ENCODE measurements around the gene CSNK1G2. TPM values are rescaled to one million over a fixed set of nuclear protein-coding genes. Genes with fewer than 3 reads are reported as not detected.

The CSNK1G2 gene
- total RNA-seq, 4 donors from 2014 or later, result 75.0 to 321 (median 140) TPM

DNA sequence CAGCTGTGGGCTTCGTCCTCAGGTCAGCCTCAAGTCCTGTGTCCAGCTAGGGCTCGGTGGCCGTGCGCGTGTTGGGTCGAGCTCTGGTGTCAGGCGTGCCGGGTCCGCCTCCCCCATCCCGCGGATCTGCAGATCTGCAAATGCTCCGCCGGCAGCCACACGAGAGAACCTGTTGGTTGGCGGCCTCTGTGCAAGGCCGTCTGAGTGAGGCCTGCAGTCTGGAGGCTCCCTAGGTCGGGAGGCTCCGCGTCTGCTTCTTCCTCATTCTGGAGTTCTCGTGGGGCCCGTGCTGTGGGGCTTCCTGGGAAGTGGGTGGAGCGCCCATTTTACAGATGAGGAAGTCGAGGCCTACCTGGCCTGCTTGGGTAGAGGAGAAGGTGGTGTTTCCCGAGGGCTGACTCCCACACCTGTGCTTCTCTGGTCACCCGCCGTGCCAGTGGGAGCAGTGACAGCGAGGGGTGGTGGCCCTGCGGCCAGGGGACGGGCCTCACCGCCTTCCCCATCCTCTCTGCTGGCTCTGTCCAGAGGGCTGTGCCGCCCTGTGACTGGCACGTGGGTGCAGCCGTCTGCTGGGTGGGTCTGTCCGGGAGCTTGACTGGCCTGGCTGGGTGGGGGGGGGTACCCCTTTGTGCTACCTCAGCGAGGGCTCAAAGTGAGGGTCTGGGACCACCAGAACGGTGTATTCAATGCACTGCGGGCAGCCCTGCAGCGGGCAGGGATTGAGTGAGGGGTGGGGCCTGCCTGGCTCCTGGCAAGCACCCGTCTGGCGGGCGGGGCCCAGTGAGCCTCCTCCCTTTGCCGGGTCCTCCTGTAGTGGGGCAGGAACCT lies 3.3 kb downstream of the CSNK1G2 start:
- WGBS, 2 donors (ENCODE audit: low coverage in 1 of 2), result 60 to 80% methylated on average over 1 to 36 of the region's 42 CpGs
- peak; percentile 39 for DNase-seq
- Histone ChIP-seq H3K36me3 (no peaks in the 10 kb centered on the region), H3K27ac (no peak overlapping the region), H3K4me1 (peaks cover 18 to 41% (median 30%) of the 10 kb centered on the region in 4 donors), H3K4me3 (no peak overlapping the region), H3K27me3 (no peaks in the 10 kb centered on the region), H3K9me3 (no peaks in the 10 kb centered on the region)
- TF ChIP-seq POLR2AphosphoS5 (IDR thresholded peaks at IDR 0.05) (no peak), EP300 (IDR thresholded peaks at IDR 0.05; ENCODE audit: low read depth) (no peak), POLR2A (IDR thresholded peaks at IDR 0.05) (no peak)
- TF ChIP-seq, protein P1, sequence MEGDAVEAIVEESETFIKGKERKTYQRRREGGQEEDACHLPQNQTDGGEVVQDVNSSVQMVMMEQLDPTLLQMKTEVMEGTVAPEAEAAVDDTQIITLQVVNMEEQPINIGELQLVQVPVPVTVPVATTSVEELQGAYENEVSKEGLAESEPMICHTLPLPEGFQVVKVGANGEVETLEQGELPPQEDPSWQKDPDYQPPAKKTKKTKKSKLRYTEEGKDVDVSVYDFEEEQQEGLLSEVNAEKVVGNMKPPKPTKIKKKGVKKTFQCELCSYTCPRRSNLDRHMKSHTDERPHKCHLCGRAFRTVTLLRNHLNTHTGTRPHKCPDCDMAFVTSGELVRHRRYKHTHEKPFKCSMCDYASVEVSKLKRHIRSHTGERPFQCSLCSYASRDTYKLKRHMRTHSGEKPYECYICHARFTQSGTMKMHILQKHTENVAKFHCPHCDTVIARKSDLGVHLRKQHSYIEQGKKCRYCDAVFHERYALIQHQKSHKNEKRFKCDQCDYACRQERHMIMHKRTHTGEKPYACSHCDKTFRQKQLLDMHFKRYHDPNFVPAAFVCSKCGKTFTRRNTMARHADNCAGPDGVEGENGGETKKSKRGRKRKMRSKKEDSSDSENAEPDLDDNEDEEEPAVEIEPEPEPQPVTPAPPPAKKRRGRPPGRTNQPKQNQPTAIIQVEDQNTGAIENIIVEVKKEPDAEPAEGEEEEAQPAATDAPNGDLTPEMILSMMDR (IDR thresholded peaks at IDR 0.05), result no peak
- intact Hi-C loops (cut with DNase I; ENCODE audit: low total_unique reads) (no loop called here), in situ Hi-C loops (cut with MboI; ENCODE audit: low pct_ligation_motif_present in 1 of 4, low pct_unique_long_range_greater_than_20kb in 1 of 4, low sequenced_read_pairs in 3 of 4) (no loop called here)

DNA sequence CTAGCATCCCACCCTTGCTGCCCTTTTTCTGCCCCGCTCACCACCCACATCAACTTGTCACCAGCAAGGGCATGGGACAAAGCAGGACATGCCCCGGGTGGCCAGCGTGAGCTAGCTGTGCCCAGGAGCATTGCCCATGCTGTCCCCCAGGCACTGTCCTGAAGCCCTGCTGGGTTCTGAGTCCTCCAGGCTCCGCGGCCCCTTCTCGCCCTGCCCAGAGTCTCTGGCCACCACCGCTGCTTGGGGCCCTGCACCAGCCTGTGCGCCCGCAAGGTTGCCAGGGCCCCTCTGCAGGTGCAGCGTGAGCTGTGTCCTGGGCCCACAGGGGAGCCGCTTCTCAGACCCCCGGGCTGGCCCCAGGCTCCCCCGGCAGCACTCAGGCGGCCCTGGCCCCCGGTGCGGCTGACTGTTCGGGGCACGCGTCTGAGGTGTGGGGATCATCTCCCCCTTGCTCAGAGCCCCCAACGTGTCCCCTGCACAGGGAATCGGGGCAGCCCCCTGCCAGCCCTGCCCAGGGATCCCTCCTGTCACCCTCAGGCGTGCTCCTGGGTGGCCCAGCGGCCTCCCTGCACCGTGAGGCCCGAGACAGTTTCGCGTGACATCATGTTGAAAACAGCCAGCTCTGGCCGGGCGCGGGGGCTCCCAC lies 4.1 kb downstream of the CSNK1G2 start:
- H3K27ac ChIP-seq, result no peak overlapping the region

DNA sequence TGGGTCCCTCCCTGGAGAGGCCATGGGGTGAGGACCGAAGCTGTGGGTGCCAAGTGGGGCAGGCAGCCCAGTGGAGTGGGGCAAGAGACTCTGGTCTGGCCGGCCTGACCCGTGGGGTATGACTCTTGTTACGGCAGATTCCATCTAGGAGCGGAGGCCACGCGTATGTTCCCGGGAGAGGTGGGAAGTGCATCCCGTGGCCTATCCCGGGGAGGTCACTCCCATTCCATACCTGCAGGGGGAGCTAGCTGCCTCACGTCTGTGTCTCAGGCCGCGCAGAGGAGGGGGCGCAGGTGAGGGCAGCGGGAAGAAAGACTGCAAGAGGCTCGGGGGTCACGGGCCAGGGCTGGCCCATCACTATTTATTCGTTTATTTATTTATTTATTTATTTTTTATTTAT lies 4.9 kb downstream of the CSNK1G2 start:
- intact Hi-C loops (cut with DNase I; ENCODE audit: low total_unique reads), result no loop called here
- Histone ChIP-seq H3K27ac (no peak overlapping the region), H3K4me3 (no peak overlapping the region), H3K27me3 (no peaks in the 10 kb centered on the region), H3K9me3 (no peaks in the 10 kb centered on the region), H3K36me3 (no peaks in the 10 kb centered on the region), H3K4me1 (peaks cover 9 to 32% (median 23%) of the 10 kb centered on the region in 4 donors)
- 49 to 60% methylated on average over 2 to 18 of the region's 18 CpGs for WGBS, 2 donors (ENCODE audit: low coverage in 1 of 2)
- in situ Hi-C loops (cut with MboI; ENCODE audit: low pct_ligation_motif_present in 1 of 4, low pct_unique_long_range_greater_than_20kb in 1 of 4, low sequenced_read_pairs in 3 of 4), result no loop called here
- no peak for TF ChIP-seq POLR2A (IDR thresholded peaks at IDR 0.05)
- TF ChIP-seq, protein P1 (IDR thresholded peaks at IDR 0.05), result peak; percentile 57 to 66 (median 61)
- TF ChIP-seq EP300 (IDR thresholded peaks at IDR 0.05; ENCODE audit: low read depth), result no peak
- peak; percentile 65 for DNase-seq

More for the DNA sequence above, 4.1 kb downstream of the CSNK1G2 start:
- Histone ChIP-seq H3K4me3 (no peak overlapping the region), H3K4me1 (peaks cover 11 to 34% (median 24%) of the 10 kb centered on the region in 4 donors), H3K9me3 (no peaks in the 10 kb centered on the region), H3K27me3 (no peaks in the 10 kb centered on the region), H3K36me3 (no peaks in the 10 kb centered on the region)
- no peak for DNase-seq
- TF ChIP-seq EP300 (IDR thresholded peaks at IDR 0.05; ENCODE audit: low read depth) (no peak), POLR2A (IDR thresholded peaks at IDR 0.05) (no peak), POLR2AphosphoS5 (IDR thresholded peaks at IDR 0.05) (no peak)
- TF ChIP-seq, protein P1 (IDR thresholded peaks at IDR 0.05), result no peak
- 89% methylated on average over 25 of the region's 30 CpGs; no CpG with 5 or more reads in 1 of the 2 donors for WGBS, 2 donors (ENCODE audit: low coverage in 1 of 2)
- in situ Hi-C loops (cut with MboI; ENCODE audit: low pct_ligation_motif_present in 1 of 4, low pct_unique_long_range_greater_than_20kb in 1 of 4, low sequenced_read_pairs in 3 of 4) (no loop called here), intact Hi-C loops (cut with DNase I; ENCODE audit: low total_unique reads) (no loop called here)

DNA sequence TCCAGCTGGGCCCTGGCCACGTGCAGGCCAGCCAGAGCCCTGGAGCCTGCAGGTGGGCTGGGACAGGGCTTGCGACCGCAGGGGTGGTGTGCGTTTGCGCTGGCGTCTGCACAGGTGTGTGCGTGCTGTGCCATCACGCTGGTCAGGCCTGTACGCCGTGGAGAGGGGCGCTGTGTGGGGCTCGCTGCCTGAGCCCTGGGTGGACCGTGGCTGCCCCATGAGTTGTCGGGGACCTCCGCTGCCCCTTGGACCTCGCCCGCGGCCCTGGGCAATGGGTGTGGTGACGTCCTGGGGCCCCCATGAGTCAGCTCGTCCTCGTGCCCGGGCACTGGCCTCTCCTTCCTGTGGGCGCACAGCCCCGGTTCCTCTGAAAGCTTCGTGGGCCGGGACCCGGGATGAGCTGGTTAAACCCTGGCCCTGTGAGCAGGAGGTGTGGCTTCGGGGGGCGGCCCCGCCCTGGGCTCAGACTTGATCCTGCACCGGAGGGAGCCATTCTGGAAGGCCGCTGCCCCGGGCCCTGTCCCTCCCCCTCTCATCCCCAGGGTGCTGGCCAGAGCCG lies 6.8 kb downstream of the CSNK1G2 start:
- Histone ChIP-seq H3K27ac (no peak overlapping the region), H3K9me3 (no peaks in the 10 kb centered on the region), H3K27me3 (no peaks in the 10 kb centered on the region), H3K36me3 (no peaks in the 10 kb centered on the region), H3K4me3 (no peak overlapping the region), H3K4me1 (peaks cover 5 to 25% (median 17%) of the 10 kb centered on the region in 4 donors)
- no peak for DNase-seq
- in situ Hi-C loops (cut with MboI; ENCODE audit: low pct_ligation_motif_present in 1 of 4, low pct_unique_long_range_greater_than_20kb in 1 of 4, low sequenced_read_pairs in 3 of 4) (no loop called here), intact Hi-C loops (cut with DNase I; ENCODE audit: low total_unique reads) (no loop called here)
- WGBS, 2 donors (ENCODE audit: low coverage in 1 of 2), result 83 to 100% methylated on average over 3 to 33 of the region's 34 CpGs
- no peak for TF ChIP-seq EP300 (IDR thresholded peaks at IDR 0.05; ENCODE audit: low read depth)
- TF ChIP-seq POLR2A (IDR thresholded peaks at IDR 0.05), result no peak
- TF ChIP-seq, protein P1 (IDR thresholded peaks at IDR 0.05), result no peak
- TF ChIP-seq POLR2AphosphoS5 (IDR thresholded peaks at IDR 0.05), result no peak
